Measurements from ENCODE around the gene UST.

DNA sequence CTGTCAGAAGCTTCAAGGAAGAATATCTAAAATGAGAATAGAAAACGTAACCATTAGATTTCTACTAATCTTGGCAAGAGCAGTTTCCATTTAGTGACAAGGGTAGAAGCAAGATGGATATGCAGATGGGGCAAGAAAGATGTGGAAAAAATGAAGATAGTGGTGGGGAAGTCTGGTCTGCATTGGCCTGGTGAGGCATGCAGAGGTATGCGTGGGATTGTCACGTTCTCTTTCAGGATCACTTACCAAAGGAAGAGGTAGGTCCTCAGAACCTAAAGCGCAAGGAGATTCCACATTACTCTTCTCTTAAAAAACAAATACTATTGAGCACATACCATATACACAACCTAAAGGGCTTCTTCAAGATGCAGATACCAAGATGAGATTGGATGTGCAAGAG lies 238.7 kb downstream of the UST start:
- TF ChIP-seq, protein P1, sequence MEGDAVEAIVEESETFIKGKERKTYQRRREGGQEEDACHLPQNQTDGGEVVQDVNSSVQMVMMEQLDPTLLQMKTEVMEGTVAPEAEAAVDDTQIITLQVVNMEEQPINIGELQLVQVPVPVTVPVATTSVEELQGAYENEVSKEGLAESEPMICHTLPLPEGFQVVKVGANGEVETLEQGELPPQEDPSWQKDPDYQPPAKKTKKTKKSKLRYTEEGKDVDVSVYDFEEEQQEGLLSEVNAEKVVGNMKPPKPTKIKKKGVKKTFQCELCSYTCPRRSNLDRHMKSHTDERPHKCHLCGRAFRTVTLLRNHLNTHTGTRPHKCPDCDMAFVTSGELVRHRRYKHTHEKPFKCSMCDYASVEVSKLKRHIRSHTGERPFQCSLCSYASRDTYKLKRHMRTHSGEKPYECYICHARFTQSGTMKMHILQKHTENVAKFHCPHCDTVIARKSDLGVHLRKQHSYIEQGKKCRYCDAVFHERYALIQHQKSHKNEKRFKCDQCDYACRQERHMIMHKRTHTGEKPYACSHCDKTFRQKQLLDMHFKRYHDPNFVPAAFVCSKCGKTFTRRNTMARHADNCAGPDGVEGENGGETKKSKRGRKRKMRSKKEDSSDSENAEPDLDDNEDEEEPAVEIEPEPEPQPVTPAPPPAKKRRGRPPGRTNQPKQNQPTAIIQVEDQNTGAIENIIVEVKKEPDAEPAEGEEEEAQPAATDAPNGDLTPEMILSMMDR (IDR thresholded peaks at IDR 0.05), result no peak
- TF ChIP-seq POLR2A (IDR thresholded peaks at IDR 0.05), result no peak
- no peak for TF ChIP-seq POLR2AphosphoS5 (IDR thresholded peaks at IDR 0.05)
